ENCODE data around the gene CSNK1A1L.

CSNK1A1L gene

GRCh38 chr13:37101201-37101600, 4.3 kb downstream of the CSNK1A1L start:
- Histone ChIP-seq H2AFZ (ENCODE audit: low read depth, low read length, severe bottlenecking) (no peak overlapping the region), H3K9me2 (replicated peaks; ENCODE audit: insufficient read depth, low read length) (no peaks in the 10 kb centered on the region), H3K27me3 (ENCODE audit: low read length) (no peaks in the 10 kb centered on the region), H3K9ac (ENCODE audit: low read length) (no peak overlapping the region), H3K4me2 (ENCODE audit: low read depth, low read length, poor library complexity, severe bottlenecking) (no peak overlapping the region), H3K79me2 (ENCODE audit: insufficient read depth, low read length) (no peaks in the 10 kb centered on the region), H3K4me3 (ENCODE audit: insufficient read depth, low read length, poor library complexity, severe bottlenecking) (no peak overlapping the region), H3F3A (ENCODE audit: insufficient read depth) (no peaks in the 10 kb centered on the region), H3K9me3 (ENCODE audit: insufficient read depth, low read length) (no peaks in the 10 kb centered on the region), H4K20me1 (ENCODE audit: low read depth, low read length) (no peaks in the 10 kb centered on the region), H3K27ac (ENCODE audit: low read depth, low read length) (no peak overlapping the region), H3K36me3 (ENCODE audit: low read length) (no peaks in the 10 kb centered on the region)
- TF ChIP-seq EZH2phosphoT487 (conservative IDR thresholded peaks at IDR 0.05; ENCODE audit: low read length) (no peak), CTCF (IDR thresholded peaks at IDR 0.05; ENCODE audit: insufficient read depth, low read length, poor library complexity, severe bottlenecking) (no peak)

- H3K27me3 ChIP-seq (ENCODE audit: low read length) = no peaks in the 10 kb centered on the region
- H3F3A ChIP-seq (ENCODE audit: insufficient read depth) = no peaks in the 10 kb centered on the region
- no peaks in the 10 kb centered on the region for H3K9me3 ChIP-seq (ENCODE audit: insufficient read depth, low read length)
- H3K9me2 ChIP-seq (replicated peaks; ENCODE audit: insufficient read depth, low read length) = no peaks in the 10 kb centered on the region
- no peaks in the 10 kb centered on the region for H3K36me3 ChIP-seq (ENCODE audit: low read length)
- H3K4me2 ChIP-seq (ENCODE audit: low read depth, low read length, poor library complexity, severe bottlenecking) = no peak overlapping the region
- H3K4me3 ChIP-seq (ENCODE audit: insufficient read depth, low read length, poor library complexity, severe bottlenecking) = no peak overlapping the region
- H4K20me1 ChIP-seq (ENCODE audit: low read depth, low read length) = no peaks in the 10 kb centered on the region
- no peaks in the 10 kb centered on the region for H3K79me2 ChIP-seq (ENCODE audit: insufficient read depth, low read length)
- no peak overlapping the region for H3K27ac ChIP-seq (ENCODE audit: low read depth, low read length)
- no peak for TF ChIP-seq CTCF (IDR thresholded peaks at IDR 0.05; ENCODE audit: insufficient read depth, low read length, poor library complexity, severe bottlenecking)
- no peak for TF ChIP-seq EZH2phosphoT487 (conservative IDR thresholded peaks at IDR 0.05; ENCODE audit: low read length)
- H2AFZ ChIP-seq (ENCODE audit: low read depth, low read length, severe bottlenecking) = no peak overlapping the region
- no peak overlapping the region for H3K9ac ChIP-seq (ENCODE audit: low read length)
Observed at GRCh38 chr13:37100731-37101130, 4.7 kb downstream of the CSNK1A1L start.

- Histone ChIP-seq H3K4me2 (ENCODE audit: low read depth, low read length, poor library complexity, severe bottlenecking) (no peak overlapping the region), H3K4me3 (ENCODE audit: insufficient read depth, low read length, poor library complexity, severe bottlenecking) (no peak overlapping the region), H3K9ac (ENCODE audit: low read length) (no peak overlapping the region), H3F3A (ENCODE audit: insufficient read depth) (no peaks in the 10 kb centered on the region), H3K9me2 (replicated peaks; ENCODE audit: insufficient read depth, low read length) (no peaks in the 10 kb centered on the region), H3K27ac (ENCODE audit: low read depth, low read length) (no peak overlapping the region), H3K27me3 (ENCODE audit: low read length) (no peaks in the 10 kb centered on the region), H3K9me3 (ENCODE audit: insufficient read depth, low read length) (no peaks in the 10 kb centered on the region), H3K79me2 (ENCODE audit: insufficient read depth, low read length) (no peaks in the 10 kb centered on the region), H2AFZ (ENCODE audit: low read depth, low read length, severe bottlenecking) (no peak overlapping the region), H4K20me1 (ENCODE audit: low read depth, low read length) (no peaks in the 10 kb centered on the region), H3K36me3 (ENCODE audit: low read length) (no peaks in the 10 kb centered on the region)
- TF ChIP-seq CTCF (IDR thresholded peaks at IDR 0.05; ENCODE audit: insufficient read depth, low read length, poor library complexity, severe bottlenecking) (no peak), EZH2phosphoT487 (conservative IDR thresholded peaks at IDR 0.05; ENCODE audit: low read length) (no peak)
Observed at GRCh38 chr13:37097076-37097475, 8.4 kb downstream of the CSNK1A1L start.
